ENCODE measurements around the gene NSRP1. TPM values are rescaled to one million over a fixed set of nuclear protein-coding genes. Genes with fewer than 3 reads are reported as not detected.

Gene NSRP1
- total RNA-seq, 2 donors from 2014 or later: 28.5 to 35.6 TPM

DNA sequence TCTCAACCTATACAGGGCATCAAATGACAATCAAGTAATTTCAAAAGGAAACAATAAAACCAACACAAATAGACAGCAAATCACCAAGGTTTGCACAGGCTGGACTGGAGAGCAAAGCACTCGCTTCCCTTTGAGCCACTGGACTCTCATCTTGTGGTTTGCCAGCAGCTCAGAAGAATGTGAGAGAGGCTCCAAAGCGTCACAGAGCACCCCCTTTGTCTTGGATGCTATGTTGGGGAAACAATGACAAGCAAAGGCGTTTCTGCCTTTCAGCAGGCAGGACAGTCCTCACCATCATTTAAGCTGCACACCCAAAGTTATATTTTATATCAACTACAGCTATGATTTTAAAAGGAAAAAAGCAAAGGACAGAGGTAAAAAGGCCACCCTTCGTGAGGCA, 105.6 kb downstream of the NSRP1 start:
- Histone ChIP-seq H3K27ac (ENCODE audit: low read depth, low read length) (no peak overlapping the region), H3K4me1 (ENCODE audit: control insufficient read depth, insufficient read depth, low read length) (peaks cover 16% of the 10 kb centered on the region), H3K9me3 (ENCODE audit: control insufficient read depth, low read length) (no peaks in the 10 kb centered on the region), H3K36me3 (ENCODE audit: control insufficient read depth, insufficient read depth, low read length) (no peaks in the 10 kb centered on the region), H3K9ac (ENCODE audit: extremely low read depth, low read length, poor library complexity, severe bottlenecking) (no peak overlapping the region), H3K27me3 (ENCODE audit: control insufficient read depth, insufficient read depth, low read length, poor library complexity, severe bottlenecking) (no peaks in the 10 kb centered on the region), H3K4me3 (ENCODE audit: low read length) (no peak overlapping the region)
- Mint-ChIP-seq H3K27ac (no peak overlapping the region), H3K4me1 (peaks cover 25% of the 10 kb centered on the region), H3K9me3 (no peaks in the 10 kb centered on the region), H3K27me3 (ENCODE audit: insufficient read depth) (peaks cover 3% of the 10 kb centered on the region), H3K4me3 (no peak overlapping the region), H3K36me3 (ENCODE audit: low read depth) (no peaks in the 10 kb centered on the region)
- WGBS, 2 experiments (ENCODE audit: insufficient coverage in 1 of 2, insufficient read length in 1 of 2): 86 to 89% methylated on average over 2 to 4 of the region's 4 CpGs
- no peak for DNase-seq
- TF ChIP-seq, protein P1, sequence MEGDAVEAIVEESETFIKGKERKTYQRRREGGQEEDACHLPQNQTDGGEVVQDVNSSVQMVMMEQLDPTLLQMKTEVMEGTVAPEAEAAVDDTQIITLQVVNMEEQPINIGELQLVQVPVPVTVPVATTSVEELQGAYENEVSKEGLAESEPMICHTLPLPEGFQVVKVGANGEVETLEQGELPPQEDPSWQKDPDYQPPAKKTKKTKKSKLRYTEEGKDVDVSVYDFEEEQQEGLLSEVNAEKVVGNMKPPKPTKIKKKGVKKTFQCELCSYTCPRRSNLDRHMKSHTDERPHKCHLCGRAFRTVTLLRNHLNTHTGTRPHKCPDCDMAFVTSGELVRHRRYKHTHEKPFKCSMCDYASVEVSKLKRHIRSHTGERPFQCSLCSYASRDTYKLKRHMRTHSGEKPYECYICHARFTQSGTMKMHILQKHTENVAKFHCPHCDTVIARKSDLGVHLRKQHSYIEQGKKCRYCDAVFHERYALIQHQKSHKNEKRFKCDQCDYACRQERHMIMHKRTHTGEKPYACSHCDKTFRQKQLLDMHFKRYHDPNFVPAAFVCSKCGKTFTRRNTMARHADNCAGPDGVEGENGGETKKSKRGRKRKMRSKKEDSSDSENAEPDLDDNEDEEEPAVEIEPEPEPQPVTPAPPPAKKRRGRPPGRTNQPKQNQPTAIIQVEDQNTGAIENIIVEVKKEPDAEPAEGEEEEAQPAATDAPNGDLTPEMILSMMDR (conservative IDR thresholded peaks at IDR 0.05): no peak

DNA sequence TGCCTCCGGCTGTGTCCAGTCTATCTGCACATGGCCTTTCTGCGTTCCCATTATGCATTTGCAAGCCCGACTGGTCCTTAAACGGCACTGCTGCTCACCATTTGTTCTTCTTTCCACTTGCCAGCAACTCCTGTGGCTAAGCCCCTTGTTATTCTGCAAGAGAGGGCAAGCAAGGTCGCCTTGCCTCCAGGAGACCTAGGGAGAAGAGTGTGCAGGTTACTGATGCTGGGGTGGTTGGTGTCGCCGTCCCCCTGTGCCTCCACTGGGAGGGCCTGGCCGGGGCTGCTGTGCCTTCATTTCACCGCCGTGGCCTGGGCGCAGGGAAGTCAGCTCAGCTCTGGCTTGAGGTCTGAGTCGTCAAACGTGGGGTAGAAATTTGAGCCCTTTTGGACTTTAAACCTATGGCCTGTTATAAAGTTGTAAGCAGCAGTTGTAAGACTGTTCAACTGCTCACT, 106.1 kb downstream of the NSRP1 start:
- H3K27ac ChIP-seq (ENCODE audit: low read depth, low read length): no peak overlapping the region
- H3K9me3 ChIP-seq (ENCODE audit: control insufficient read depth, low read length): no peaks in the 10 kb centered on the region
- peaks cover 3% of the 10 kb centered on the region for H3K27me3 Mint-ChIP-seq (ENCODE audit: insufficient read depth)
- H3K9ac ChIP-seq (ENCODE audit: extremely low read depth, low read length, poor library complexity, severe bottlenecking): no peak overlapping the region
- no peaks in the 10 kb centered on the region for H3K27me3 ChIP-seq (ENCODE audit: control insufficient read depth, insufficient read depth, low read length, poor library complexity, severe bottlenecking)
- TF ChIP-seq, protein P1 (conservative IDR thresholded peaks at IDR 0.05): no peak
- no peak for DNase-seq
- WGBS, 2 experiments (ENCODE audit: insufficient coverage in 1 of 2, insufficient read length in 1 of 2): 70 to 87% methylated on average over 9 to 13 of the region's 13 CpGs
- no peaks in the 10 kb centered on the region for H3K36me3 ChIP-seq (ENCODE audit: control insufficient read depth, insufficient read depth, low read length)
- peaks cover 25% of the 10 kb centered on the region for H3K4me1 Mint-ChIP-seq
- H3K4me1 ChIP-seq (ENCODE audit: control insufficient read depth, insufficient read depth, low read length): peaks cover 16% of the 10 kb centered on the region
- H3K4me3 Mint-ChIP-seq: no peak overlapping the region
- no peak overlapping the region for H3K4me3 ChIP-seq (ENCODE audit: low read length)
- no peaks in the 10 kb centered on the region for H3K36me3 Mint-ChIP-seq (ENCODE audit: low read depth)
- no peak overlapping the region for H3K27ac Mint-ChIP-seq
- H3K9me3 Mint-ChIP-seq: no peaks in the 10 kb centered on the region

DNA sequence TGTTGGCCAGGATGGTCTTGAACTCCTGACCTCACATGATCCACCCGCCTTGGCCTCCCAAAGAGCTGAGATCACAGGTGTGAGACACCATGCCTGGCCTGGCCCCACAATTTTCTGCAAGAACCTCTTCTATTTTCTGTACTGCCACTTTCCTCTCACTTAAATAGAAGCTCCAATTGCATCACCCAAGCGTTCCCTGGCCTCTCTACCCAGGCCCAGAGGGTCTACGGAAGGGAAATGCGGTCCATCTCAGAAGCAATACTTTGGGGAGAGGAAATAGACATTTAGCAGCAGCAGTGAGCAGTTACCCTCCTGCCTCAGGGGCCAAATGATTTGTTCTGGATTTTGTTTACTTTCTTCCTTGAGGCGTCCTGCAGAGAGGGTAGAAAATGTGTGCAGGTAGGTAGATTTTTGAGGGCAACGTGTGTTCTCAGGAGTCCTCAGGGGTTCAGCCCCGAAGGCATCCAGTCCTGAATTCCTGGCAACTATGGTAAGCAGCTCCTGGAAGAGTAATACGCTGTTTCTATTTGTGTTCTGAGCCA, 107.9 kb downstream of the NSRP1 start:
- H3K27me3 ChIP-seq (ENCODE audit: control insufficient read depth, insufficient read depth, low read length, poor library complexity, severe bottlenecking): no peaks in the 10 kb centered on the region
- H3K27ac Mint-ChIP-seq: no peak overlapping the region
- TF ChIP-seq, protein P1 (conservative IDR thresholded peaks at IDR 0.05): no peak
- no peaks in the 10 kb centered on the region for H3K36me3 ChIP-seq (ENCODE audit: control insufficient read depth, insufficient read depth, low read length)
- no peak overlapping the region for H3K9ac ChIP-seq (ENCODE audit: extremely low read depth, low read length, poor library complexity, severe bottlenecking)
- DNase-seq: no peak
- H3K27me3 Mint-ChIP-seq (ENCODE audit: insufficient read depth): peaks cover 12% of the 10 kb centered on the region
- H3K9me3 ChIP-seq (ENCODE audit: control insufficient read depth, low read length): no peaks in the 10 kb centered on the region
- no peaks in the 10 kb centered on the region for H3K9me3 Mint-ChIP-seq
- WGBS, 2 experiments (ENCODE audit: insufficient coverage in 1 of 2, insufficient read length in 1 of 2): 82 to 88% methylated on average over 5 to 8 of the region's 8 CpGs
- peaks cover 19% of the 10 kb centered on the region for H3K4me1 Mint-ChIP-seq
- H3K4me1 ChIP-seq (ENCODE audit: control insufficient read depth, insufficient read depth, low read length): peaks cover 10% of the 10 kb centered on the region
- no peak overlapping the region for H3K4me3 ChIP-seq (ENCODE audit: low read length)
- H3K27ac ChIP-seq (ENCODE audit: low read depth, low read length): no peak overlapping the region
- H3K4me3 Mint-ChIP-seq: no peak overlapping the region
- H3K36me3 Mint-ChIP-seq (ENCODE audit: low read depth): no peaks in the 10 kb centered on the region

Data from endodermal cell (in vitro differentiated cells).